GM23338 (cell line): ENCODE data around the gene TBATA. TPM values are rescaled to one million over a fixed set of nuclear protein-coding genes. Genes with fewer than 3 reads are reported as not detected.
A peak's percentile ranks its signal among the peaks of the same experiment; 100 is the strongest.

Experiments
- ATAC-seq: fragments of 200-7000 bp; cut with Tn5 transposase; 3 replicates; pipeline ENCODE4 v1.9.1; 2020
- DNase-seq: peaks from one replicate; pipeline ENCODE4 v3.0.0-alpha.2; 2015; ENCODE audit warnings: low spot score
- H2AFZ ChIP-seq: fragments of 200-600 bp; sonication (generic); 2 replicates; pipeline ENCODE4 v1.8.0; 2016; ENCODE audit warnings: antibody characterized with exemption, mild to moderate bottlenecking, moderate library complexity
- H3F3A ChIP-seq: fragments of 200-600 bp; sonication (generic); replicated peaks from 2 replicates; pipeline ENCODE4 v1.8.0; 2017; ENCODE audit warnings: antibody characterized with exemption, mixed run types, low read depth
- H3K27ac ChIP-seq: fragments of 200-600 bp; sonication (generic); 2 replicates; pipeline ENCODE4 v1.6.1; 2016; ENCODE audit warnings: low read depth
- H3K27me3 ChIP-seq: fragments of 200-600 bp; sonication (generic); 2 replicates; pipeline ENCODE4 v1.8.0; 2016; ENCODE audit warnings: mild to moderate bottlenecking, mixed run types, moderate library complexity; ENCODE audit not compliant: insufficient read depth
- H3K36me3 ChIP-seq: fragments of 200-600 bp; sonication (generic); 2 replicates; pipeline ENCODE4 v1.8.0; 2016; ENCODE audit warnings: mild to moderate bottlenecking; ENCODE audit not compliant: insufficient read depth
- H3K4me1 ChIP-seq: fragments of 200-600 bp; sonication (generic); 2 replicates; pipeline ENCODE4 v1.8.0; 2016; ENCODE audit warnings: mild to moderate bottlenecking, moderate library complexity; ENCODE audit not compliant: insufficient read depth
- H3K4me2 ChIP-seq: fragments of 200-600 bp; sonication (generic); 2 replicates; pipeline ENCODE4 v1.7.1; 2017; ENCODE audit warnings: mixed run types
- H3K4me3 ChIP-seq: fragments of 200-600 bp; sonication (generic); 2 replicates; pipeline ENCODE4 v1.6.1; 2016; ENCODE audit warnings: mixed run types
- H3K79me2 ChIP-seq: fragments of 200-600 bp; sonication (generic); replicated peaks from 2 replicates; pipeline ENCODE4 v1.8.0; 2017; ENCODE audit warnings: mild to moderate bottlenecking; ENCODE audit not compliant: insufficient read depth
- H3K9me2 ChIP-seq: fragments of 200-600 bp; sonication (generic); 2 replicates; pipeline ENCODE4 v1.8.0; 2017; ENCODE audit not compliant: insufficient read depth
- H4K20me1 ChIP-seq: fragments of 200-600 bp; sonication (generic); replicated peaks from 2 replicates; pipeline ENCODE4 v1.8.0; 2017; ENCODE audit warnings: mild to moderate bottlenecking; ENCODE audit not compliant: insufficient read depth
- H3K27ac Mint-ChIP-seq: 2 replicates; pipeline ENCODE4 v1.8.0; 2020; ENCODE audit warnings: inconsistent platforms, mild to moderate bottlenecking, moderate library complexity, mixed read lengths
- H3K27me3 Mint-ChIP-seq: 3 replicates; pipeline ENCODE4 v1.8.0; 2022; ENCODE audit warnings: low read depth, mild to moderate bottlenecking, moderate library complexity, mixed read lengths, inconsistent platforms; ENCODE audit not compliant: insufficient read depth, poor library complexity
- H3K36me3 Mint-ChIP-seq: 3 replicates; pipeline ENCODE4 v1.8.0; 2021; ENCODE audit warnings: low read depth, mild to moderate bottlenecking, inconsistent platforms, moderate library complexity, mixed read lengths
- H3K4me1 Mint-ChIP-seq: 3 replicates; pipeline ENCODE4 v1.8.0; 2020; ENCODE audit warnings: mild to moderate bottlenecking, inconsistent platforms, mixed read lengths
- H3K4me3 Mint-ChIP-seq: 3 replicates; pipeline ENCODE4 v1.8.0; 2021; ENCODE audit warnings: moderate library complexity, mild to moderate bottlenecking, inconsistent platforms, mixed read lengths
- H3K9me3 Mint-ChIP-seq: 3 replicates; pipeline ENCODE4 v1.8.0; 2020; ENCODE audit warnings: moderate library complexity, mild to moderate bottlenecking, inconsistent platforms, mixed read lengths
- CREB1 ChIP-seq: fragments of 250-450 bp; sonication (Bioruptor Pico); IDR thresholded peaks from 2 replicates; pipeline ENCODE4 v1.5.0; 2020; ENCODE audit warnings: low read depth, mild to moderate bottlenecking, moderate library complexity
- CTCF ChIP-seq, 2 experiments: fragments of 200-600 bp in 1 of 2; sonication (generic) in 1 of 2; conservative IDR thresholded peaks; 2 replicates each; pipeline versions ENCODE4 v1.5.1 to v1.6.1; 2016 to 2017; ENCODE audit warnings: antibody characterized with exemption in 2 of 2, low read depth in 2 of 2, mild to moderate bottlenecking in 2 of 2, moderate library complexity in 1 of 2
- ETS1 ChIP-seq: IDR thresholded peaks from 2 replicates; pipeline ENCODE4 v1.6.1; 2016; ENCODE audit warnings: antibody characterized with exemption
- EZH2 ChIP-seq: fragments of 200-600 bp; sonication (generic); IDR thresholded peaks from one replicate; pipeline ENCODE4 v1.8.0; 2017; ENCODE audit warnings: antibody characterized with exemption, mild to moderate bottlenecking, low read depth; ENCODE audit not compliant: unreplicated experiment
- EZH2phosphoT487 ChIP-seq: fragments of 200-600 bp; sonication (generic); IDR thresholded peaks from one replicate; pipeline ENCODE4 v1.8.1; 2018; ENCODE audit warnings: antibody characterized with exemption; ENCODE audit not compliant: unreplicated experiment
- JUNB ChIP-seq: IDR thresholded peaks from one replicate; pipeline ENCODE4 v1.6.1; 2016; ENCODE audit warnings: antibody characterized with exemption; ENCODE audit not compliant: unreplicated experiment
- NANOG ChIP-seq: IDR thresholded peaks from 2 replicates; pipeline ENCODE4 v1.6.1; 2016; ENCODE audit warnings: antibody characterized with exemption, borderline replicate concordance
- POLR2AphosphoS5 ChIP-seq: IDR thresholded peaks from 2 replicates; pipeline ENCODE4 v1.6.1; 2016; ENCODE audit warnings: antibody characterized with exemption, low read depth
- REST ChIP-seq: IDR thresholded peaks from one replicate; pipeline ENCODE4 v1.6.1; 2018; ENCODE audit warnings: antibody characterized with exemption; ENCODE audit not compliant: unreplicated experiment
- STAT1 ChIP-seq: IDR thresholded peaks from one replicate; pipeline ENCODE4 v1.6.1; 2016; ENCODE audit warnings: antibody characterized with exemption; ENCODE audit not compliant: unreplicated experiment
- ZNF114 ChIP-seq: fragments of 250-450 bp; sonication (Bioruptor Pico); IDR thresholded peaks from 2 replicates; pipeline ENCODE4 v1.5.0; 2020; ENCODE audit warnings: mild to moderate bottlenecking, moderate library complexity
- ZNF331 ChIP-seq: fragments of 250-450 bp; sonication (Bioruptor Pico); IDR thresholded peaks from 2 replicates; pipeline ENCODE4 v1.5.0; 2020; ENCODE audit warnings: low read depth, mild to moderate bottlenecking, moderate library complexity
- polyA plus RNA-seq: library from polyadenylated mRNA; unstranded; fragments of >200 nt; fragmentation: Nextera tagmentation; extraction: Ambion mirVana; gene quantifications from 2 replicates; pipeline ENCODE4 v1.2.1, GENCODE V29; 2016
- total RNA-seq: library from RNA; depleted of rRNA; stranded (reverse); fragments of >200 nt; shearing (Covaris generic); gene quantifications from 2 replicates; pipeline ENCODE4 v1.2.3, GENCODE V29; 2014
- TF ChIP-seq, protein P1 (sequence below): fragments of 250-450 bp; sonication (Bioruptor Pico); IDR thresholded peaks from 2 replicates; pipeline ENCODE4 v1.5.0; 2020; ENCODE audit warnings: mild to moderate bottlenecking, moderate library complexity

The TBATA gene
- total and polyA plus RNA-seq, 2 experiments from 2014 or later, result not detected

DNA sequence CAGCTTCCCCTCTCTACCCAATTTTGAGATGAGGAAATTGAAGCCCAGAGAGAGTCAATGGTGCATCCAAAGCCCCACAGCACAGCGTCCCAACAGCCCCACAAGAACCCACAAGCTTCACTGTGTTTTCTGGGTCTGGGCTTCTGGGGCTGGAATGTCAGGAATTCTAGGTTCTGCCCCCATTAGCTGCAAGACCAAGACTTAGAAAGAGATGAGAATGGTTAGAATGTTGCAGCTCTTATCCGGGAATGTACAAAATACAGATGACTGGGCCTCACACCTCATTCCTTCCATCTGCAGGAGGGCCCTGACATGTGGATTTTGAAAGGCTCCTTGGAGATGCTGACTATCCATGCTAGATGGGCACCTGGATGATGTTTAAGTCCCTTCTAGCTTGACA lies 24.5 kb upstream of the TBATA start:
- Mint-ChIP-seq H3K9me3 (no peaks in the 10 kb centered on the region), H3K4me1 (peaks cover 15% of the 10 kb centered on the region), H3K27ac (no peak overlapping the region), H3K4me3 (no peak overlapping the region), H3K27me3 (peaks cover 9% of the 10 kb centered on the region), H3K36me3 (no peaks in the 10 kb centered on the region)
- Histone ChIP-seq H3K36me3 (no peaks in the 10 kb centered on the region), H3K27ac (no peak overlapping the region), H3K27me3 (no peaks in the 10 kb centered on the region), H3K4me1 (peaks cover 13% of the 10 kb centered on the region), H3F3A (no peaks in the 10 kb centered on the region), H3K4me2 (no peak overlapping the region), H3K9me2 (peaks cover 10% of the 10 kb centered on the region), H4K20me1 (no peaks in the 10 kb centered on the region), H3K79me2 (no peaks in the 10 kb centered on the region), H3K4me3 (no peak overlapping the region), H2AFZ (no peak overlapping the region; the same call in 1 of the 2 replicates)
- TF ChIP-seq CREB1 (CRISPR knock-in tag) (no peak), STAT1 (no peak), ZNF114 (CRISPR knock-in tag) (no peak), ETS1 (no peak), EZH2phosphoT487 (no peak), EZH2 (no peak), CTCF (conservative IDR thresholded peaks at IDR 0.05; ENCODE audit: low read depth in 2 of 2) (no peak), JUNB (no peak), NANOG (no peak), POLR2AphosphoS5 (no peak), REST (no peak), ZNF331 (CRISPR knock-in tag) (no peak)
- TF ChIP-seq, protein P1, sequence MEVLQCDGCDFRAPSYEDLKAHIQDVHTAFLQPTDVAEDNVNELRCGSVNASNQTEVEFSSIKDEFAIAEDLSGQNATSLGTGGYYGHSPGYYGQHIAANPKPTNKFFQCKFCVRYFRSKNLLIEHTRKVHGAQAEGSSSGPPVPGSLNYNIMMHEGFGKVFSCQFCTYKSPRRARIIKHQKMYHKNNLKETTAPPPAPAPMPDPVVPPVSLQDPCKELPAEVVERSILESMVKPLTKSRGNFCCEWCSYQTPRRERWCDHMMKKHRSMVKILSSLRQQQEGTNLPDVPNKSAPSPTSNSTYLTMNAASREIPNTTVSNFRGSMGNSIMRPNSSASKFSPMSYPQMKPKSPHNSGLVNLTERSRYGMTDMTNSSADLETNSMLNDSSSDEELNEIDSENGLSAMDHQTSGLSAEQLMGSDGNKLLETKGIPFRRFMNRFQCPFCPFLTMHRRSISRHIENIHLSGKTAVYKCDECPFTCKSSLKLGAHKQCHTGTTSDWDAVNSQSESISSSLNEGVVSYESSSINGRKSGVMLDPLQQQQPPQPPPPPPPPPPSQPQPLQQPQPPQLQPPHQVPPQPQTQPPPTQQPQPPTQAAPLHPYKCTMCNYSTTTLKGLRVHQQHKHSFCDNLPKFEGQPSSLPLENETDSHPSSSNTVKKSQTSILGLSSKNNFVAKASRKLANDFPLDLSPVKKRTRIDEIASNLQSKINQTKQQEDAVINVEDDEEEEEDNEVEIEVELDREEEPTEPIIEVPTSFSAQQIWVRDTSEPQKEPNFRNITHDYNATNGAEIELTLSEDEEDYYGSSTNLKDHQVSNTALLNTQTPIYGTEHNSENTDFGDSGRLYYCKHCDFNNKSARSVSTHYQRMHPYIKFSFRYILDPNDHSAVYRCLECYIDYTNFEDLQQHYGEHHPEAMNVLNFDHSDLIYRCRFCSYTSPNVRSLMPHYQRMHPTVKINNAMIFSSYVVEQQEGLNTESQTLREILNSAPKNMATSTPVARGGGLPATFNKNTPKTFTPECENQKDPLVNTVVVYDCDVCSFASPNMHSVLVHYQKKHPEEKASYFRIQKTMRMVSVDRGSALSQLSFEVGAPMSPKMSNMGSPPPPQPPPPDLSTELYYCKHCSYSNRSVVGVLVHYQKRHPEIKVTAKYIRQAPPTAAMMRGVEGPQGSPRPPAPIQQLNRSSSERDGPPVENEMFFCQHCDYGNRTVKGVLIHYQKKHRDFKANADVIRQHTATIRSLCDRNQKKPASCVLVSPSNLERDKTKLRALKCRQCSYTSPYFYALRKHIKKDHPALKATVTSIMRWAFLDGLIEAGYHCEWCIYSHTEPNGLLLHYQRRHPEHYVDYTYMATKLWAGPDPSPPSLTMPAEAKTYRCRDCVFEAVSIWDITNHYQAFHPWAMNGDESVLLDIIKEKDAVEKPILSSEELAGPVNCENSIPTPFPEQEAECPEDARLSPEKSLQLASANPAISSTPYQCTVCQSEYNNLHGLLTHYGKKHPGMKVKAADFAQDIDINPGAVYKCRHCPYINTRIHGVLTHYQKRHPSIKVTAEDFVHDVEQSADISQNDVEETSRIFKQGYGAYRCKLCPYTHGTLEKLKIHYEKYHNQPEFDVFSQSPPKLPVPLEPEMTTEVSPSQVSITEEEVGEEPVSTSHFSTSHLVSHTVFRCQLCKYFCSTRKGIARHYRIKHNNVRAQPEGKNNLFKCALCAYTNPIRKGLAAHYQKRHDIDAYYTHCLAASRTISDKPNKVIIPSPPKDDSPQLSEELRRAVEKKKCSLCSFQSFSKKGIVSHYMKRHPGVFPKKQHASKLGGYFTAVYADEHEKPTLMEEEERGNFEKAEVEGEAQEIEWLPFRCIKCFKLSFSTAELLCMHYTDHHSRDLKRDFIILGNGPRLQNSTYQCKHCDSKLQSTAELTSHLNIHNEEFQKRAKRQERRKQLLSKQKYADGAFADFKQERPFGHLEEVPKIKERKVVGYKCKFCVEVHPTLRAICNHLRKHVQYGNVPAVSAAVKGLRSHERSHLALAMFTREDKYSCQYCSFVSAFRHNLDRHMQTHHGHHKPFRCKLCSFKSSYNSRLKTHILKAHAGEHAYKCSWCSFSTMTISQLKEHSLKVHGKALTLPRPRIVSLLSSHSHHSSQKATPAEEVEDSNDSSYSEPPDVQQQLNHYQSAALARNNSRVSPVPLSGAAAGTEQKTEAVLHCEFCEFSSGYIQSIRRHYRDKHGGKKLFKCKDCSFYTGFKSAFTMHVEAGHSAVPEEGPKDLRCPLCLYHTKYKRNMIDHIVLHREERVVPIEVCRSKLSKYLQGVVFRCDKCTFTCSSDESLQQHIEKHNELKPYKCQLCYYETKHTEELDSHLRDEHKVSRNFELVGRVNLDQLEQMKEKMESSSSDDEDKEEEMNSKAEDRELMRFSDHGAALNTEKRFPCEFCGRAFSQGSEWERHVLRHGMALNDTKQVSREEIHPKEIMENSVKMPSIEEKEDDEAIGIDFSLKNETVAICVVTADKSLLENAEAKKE (CRISPR knock-in tag), result no peak
- ATAC-seq, result peak; percentile 37; the same call in 2 of the 3 replicates
- peak; percentile 44 for DNase-seq
